Stimulated activated CD8-positive, alpha-beta memory T cell treated with anti-CD3 and anti-CD28 coated beads, Interleukin-12 subunit alpha, Interleukin-12 subunit beta, amount 100 ng/mL, for 1 hour (primary cell): ENCODE results near the gene LAPTM5.
"Not testable (repeated sequence)": the region's sequence is repeated elsewhere in the genome, so short reads cannot be mapped to it uniquely, and the experiment has no call there.

Experiments used
- DNase-seq: peaks from one replicate; pipeline ENCODE4 v3.0.0-alpha.2; 2020; ENCODE audit warnings: low read depth

Gene LAPTM5

DNA sequence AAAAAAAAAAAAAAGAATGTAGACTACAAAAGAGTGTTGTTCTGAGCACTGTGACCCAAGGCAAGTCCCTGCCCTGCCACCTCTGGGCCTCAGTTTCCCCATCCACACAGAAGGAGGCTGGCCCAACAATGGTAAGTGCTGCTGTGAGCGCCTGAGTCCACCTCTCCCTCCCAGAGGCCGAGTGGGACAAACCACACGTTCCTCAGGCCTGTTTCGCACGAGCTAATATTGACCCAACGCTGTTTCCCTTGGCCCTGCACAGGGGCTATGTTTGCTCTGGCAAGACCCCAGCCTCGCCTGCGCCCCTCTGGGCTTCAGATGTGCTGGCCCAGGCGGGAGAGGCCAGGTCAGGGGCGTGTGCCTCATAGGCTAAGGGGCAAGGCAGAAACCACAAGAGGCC lies 12.6 kb upstream of the LAPTM5 start:
- DNase-seq: no peak

DNA sequence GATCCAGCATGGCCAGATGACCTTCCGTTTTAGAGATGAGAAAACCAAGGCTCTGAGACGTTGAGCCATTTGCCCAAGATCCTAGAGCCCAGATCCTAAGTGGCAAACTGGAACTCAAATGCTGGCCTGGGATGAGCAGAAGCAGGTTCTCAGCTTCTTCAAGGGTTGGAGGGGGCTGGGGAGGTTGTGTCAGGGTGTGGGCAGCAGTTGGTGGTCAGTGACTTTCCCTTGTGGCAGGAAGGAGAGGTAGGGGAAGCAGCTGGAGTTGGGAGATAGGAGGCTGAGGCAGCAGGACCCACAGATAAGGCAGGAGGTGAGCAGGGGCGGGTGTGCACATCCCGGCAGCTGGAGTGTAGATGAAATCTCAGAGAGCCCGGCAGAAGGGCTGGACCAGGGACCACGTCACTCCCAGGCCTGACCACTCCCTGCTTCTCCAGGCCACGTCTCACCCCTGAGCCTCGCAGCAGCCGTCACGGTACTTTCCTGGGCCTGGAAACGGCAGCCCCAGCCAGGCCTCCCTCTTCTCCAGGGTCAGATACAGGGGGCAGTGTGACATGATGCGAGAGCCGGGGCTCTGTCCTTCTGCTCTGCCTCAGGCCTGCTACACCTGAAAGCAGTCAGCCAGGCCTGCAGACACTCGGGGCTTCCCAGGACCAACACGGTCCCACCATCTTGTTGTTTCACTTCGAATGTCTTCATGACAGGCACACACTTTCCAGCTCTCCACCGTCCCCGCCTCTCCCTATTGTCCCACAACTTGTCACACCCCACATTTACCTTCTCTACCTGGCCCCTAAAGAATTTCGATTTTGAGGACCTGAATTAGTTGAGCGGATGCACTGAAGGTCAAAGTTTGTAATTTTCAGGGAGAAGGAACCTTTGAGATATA lies 11.5 kb upstream of the LAPTM5 start:
- no peak for DNase-seq

DNA sequence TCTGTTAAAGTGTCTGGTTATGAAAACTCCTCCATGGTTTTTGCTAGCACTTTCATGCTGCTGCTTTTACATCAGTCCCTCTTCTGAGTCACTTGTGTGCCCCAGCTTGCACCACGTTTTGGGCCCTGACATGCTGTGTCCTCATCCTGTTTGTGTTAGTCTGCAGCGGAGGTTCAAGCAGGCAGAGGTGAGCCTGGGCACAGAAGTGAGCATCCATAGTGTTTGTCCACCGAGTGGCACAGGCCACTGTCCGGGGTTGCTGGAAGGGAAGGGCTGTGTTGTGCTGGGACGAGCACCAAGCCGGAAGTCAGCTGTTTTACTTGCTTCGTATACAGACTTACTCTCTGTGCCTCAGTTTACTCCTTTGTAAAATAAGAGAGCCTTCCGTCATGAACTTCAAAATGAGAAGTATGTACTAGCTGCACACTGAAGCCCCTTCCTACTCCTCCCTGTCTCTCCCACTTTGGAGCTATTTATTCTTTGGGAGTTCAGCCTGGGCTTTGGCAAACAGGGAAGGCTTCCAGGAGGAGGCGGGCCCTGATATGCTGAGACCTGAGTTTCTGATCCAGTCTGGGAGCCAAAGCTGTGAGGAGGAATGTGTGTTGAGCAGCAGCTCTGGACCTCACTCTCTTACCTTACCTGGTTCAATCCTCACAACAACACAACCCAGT lies 10.7 kb upstream of the LAPTM5 start:
- no peak for DNase-seq

DNA sequence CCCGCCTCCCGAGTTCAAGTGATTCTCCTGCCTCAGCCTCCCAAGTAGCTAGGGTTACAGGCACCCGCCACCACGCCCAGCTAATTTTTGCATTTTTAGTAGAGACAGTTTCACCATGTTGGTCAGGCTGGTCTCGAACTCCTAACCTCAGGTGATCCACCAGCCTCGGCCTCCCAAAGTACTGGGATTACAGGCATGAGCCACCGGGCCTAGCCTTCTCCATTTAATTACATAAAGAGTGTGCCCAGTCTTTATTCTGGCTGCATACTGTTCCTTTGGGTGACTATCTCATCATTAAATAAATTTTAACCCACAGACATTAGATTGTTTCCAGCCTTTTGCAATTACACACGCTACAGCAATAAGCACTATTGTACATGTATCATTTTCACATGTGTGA lies 9.4 kb upstream of the LAPTM5 start:
- DNase-seq: not testable (repeated sequence)

- no peak for DNase-seq
Observed at GRCh38 chr1:30765556-30766434, 8.2 kb upstream of the LAPTM5 start.

- DNase-seq: no peak
Observed at GRCh38 chr1:30764939-30765555, 7.5 kb upstream of the LAPTM5 start.

GRCh38 chr1:30764396-30764795 lies 6.8 kb upstream of the LAPTM5 start:
- DNase-seq: no peak

DNA sequence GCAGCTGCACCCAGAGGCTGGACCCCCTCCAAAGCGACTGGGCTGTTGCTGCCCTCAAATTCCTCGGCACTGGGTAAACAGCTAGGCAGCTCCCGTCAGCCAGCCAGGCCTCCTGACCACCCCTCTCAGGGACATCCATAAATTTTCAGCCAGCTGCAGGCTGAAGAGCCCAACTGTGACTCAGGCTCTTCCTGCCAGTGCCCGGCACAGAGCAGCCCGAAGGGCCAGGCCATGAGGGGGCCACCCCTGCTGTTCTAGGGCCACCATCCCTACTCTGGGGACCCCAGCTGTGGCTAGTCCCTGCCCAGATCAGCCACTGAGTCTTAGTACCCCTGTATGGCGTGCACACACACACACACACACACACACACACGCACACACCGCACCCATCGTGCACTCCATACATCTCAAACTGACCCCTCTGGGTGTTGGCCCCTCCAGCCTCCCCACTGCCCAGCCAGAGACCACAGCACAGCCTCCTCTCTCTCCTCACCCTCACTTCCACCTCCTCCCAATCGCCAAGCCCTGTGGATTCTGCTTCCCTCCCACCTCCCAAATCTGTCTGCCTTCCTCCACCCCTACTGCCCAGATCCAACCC lies 6.2 kb upstream of the LAPTM5 start:
- no peak for DNase-seq

- DNase-seq: no peak
Observed at GRCh38 chr1:30762930-30763650, 5.5 kb upstream of the LAPTM5 start.

DNA sequence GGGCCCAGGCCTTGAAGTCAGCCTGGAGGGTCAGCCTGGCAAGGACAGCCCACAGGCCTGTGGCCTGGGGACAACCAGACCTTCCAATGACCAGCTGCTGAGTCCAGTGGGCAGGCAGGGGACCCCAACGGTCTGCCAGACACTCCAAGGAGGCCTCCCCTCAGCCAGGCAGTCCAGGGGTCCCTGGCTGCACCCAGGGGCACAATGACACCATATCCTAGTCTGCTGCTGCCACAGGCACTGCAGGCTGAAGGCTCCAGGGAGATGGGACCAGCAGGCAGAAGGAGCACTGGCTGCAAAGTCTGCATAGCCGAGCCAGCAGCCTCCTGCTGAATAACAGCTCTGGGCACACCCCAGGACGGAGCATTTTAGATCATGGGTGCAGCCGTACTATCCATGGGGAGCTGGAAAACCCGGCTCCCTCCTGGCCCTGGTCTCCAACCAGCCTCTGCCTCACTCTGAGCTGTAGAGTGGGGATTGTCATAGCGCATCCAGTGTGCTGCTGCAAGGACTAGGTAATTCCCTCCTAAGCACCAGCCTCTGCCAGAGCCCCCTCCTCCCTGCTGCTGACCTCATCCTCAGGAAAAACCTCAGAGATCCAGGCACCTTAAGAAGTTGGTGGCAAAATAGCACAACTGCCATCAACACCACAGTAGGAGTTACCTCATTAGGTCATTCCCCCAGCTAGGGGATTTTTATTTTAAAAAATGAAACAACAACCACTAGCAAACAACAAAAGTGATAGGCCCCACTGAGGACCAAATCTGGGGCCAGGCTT lies 4.8 kb upstream of the LAPTM5 start:
- no peak for DNase-seq

GRCh38 chr1:30761381-30762151 lies 4.0 kb upstream of the LAPTM5 start:
- DNase-seq: no peak

GRCh38 chr1:30760596-30761324 lies 3.2 kb upstream of the LAPTM5 start:
- DNase-seq: no peak

- no peak for DNase-seq
Observed at GRCh38 chr1:30759718-30760281, 2.2 kb upstream of the LAPTM5 start.

GRCh38 chr1:30758785-30759380 lies 1.3 kb upstream of the LAPTM5 start:
- no peak for DNase-seq

- DNase-seq: no peak
Observed at GRCh38 chr1:30758121-30758688, 631 bp upstream of the LAPTM5 start.

- peak; percentile 45 for DNase-seq
Observed at GRCh38 chr1:30756545-30757351, 826 bp downstream of the LAPTM5 start.

- DNase-seq: no peak
Observed at GRCh38 chr1:30756206-30756544, 1.4 kb downstream of the LAPTM5 start.
